CD14-positive monocyte (primary cell): ENCODE results near the gene SHISAL1. TPM values are rescaled to one million over a fixed set of nuclear protein-coding genes. Genes with fewer than 3 reads are reported as not detected.

ENCODE experiments used
- DNase-seq, 3 donors: peaks; one replicate each; pipeline ENCODE4 v3.0.0-alpha.2; 2011 to 2022
- H2AFZ ChIP-seq: 2 replicates; pipeline ENCODE4 v1.6.0; 2012; ENCODE audit warnings: mild to moderate bottlenecking, low read depth, low read length, inconsistent platforms; ENCODE audit not compliant: insufficient read depth, poor library complexity, severe bottlenecking
- H3K27ac ChIP-seq, 2 donors: 1 replicate in 1 of 2; 2 replicates in 1 of 2; pipeline ENCODE4 v1.5.1; 2012 to 2013; ENCODE audit warnings: low read length in 2 of 2, control low read depth in 1 of 2, inconsistent platforms in 1 of 2, low read depth in 1 of 2, mild to moderate bottlenecking in 1 of 2
- H3K27me3 ChIP-seq, 2 donors: one replicate each; pipeline versions ENCODE4 v1.6.0 to v1.6.1; 2011 to 2013; ENCODE audit warnings: low read length in 2 of 2; ENCODE audit not compliant: control insufficient read depth in 2 of 2, insufficient read depth in 2 of 2
- H3K36me3 ChIP-seq, 2 donors: replicated peaks in 1 of 2; 1 replicate in 1 of 2; 2 replicates in 1 of 2; pipeline versions ENCODE4 v1.5.1 to v1.6.1; 2012 to 2013; ENCODE audit warnings: low read length in 2 of 2, control low read depth in 1 of 2, inconsistent platforms in 1 of 2, mild to moderate bottlenecking in 1 of 2; ENCODE audit not compliant: insufficient read depth in 2 of 2, control insufficient read depth in 1 of 2
- H3K4me1 ChIP-seq, 2 donors: 1 replicate in 1 of 2; 2 replicates in 1 of 2; pipeline versions ENCODE4 v1.5.1 to v1.6.1; 2012 to 2013; ENCODE audit warnings: low read length in 2 of 2, control low read depth in 1 of 2, inconsistent platforms in 1 of 2, mild to moderate bottlenecking in 1 of 2, moderate library complexity in 1 of 2; ENCODE audit not compliant: insufficient read depth in 2 of 2, control insufficient read depth in 1 of 2
- H3K4me2 ChIP-seq: replicated peaks from 2 replicates; pipeline ENCODE3; 2012; ENCODE audit warnings: low read length, moderate library complexity, mild to moderate bottlenecking; ENCODE audit not compliant: poor library complexity, severe bottlenecking; ENCODE audit errors: extremely low read depth
- H3K4me3 ChIP-seq, 3 experiments: fragments of 200-600 bp in 1 of 3; sonication (generic) in 1 of 3; replicated peaks in 1 of 3; 1 replicate in 2 of 3; 2 replicates in 1 of 3; pipeline ENCODE4 v1.5.1; 2011 to 2013; ENCODE audit warnings: low read length in 3 of 3, mild to moderate bottlenecking in 3 of 3, control low read depth in 2 of 3, low read depth in 2 of 3, inconsistent platforms in 1 of 3, moderate library complexity in 1 of 3
- H3K79me2 ChIP-seq: 2 replicates; pipeline ENCODE4 v1.6.0; 2012; ENCODE audit warnings: mild to moderate bottlenecking, control low read depth, inconsistent platforms, low read length, moderate library complexity; ENCODE audit not compliant: insufficient read depth
- H3K9ac ChIP-seq: 2 replicates; pipeline ENCODE4 v1.6.0; 2017; ENCODE audit warnings: low read length, mild to moderate bottlenecking; ENCODE audit not compliant: insufficient read depth, poor library complexity, severe bottlenecking
- H3K9me3 ChIP-seq, 2 donors: replicated peaks in 1 of 2; 1 replicate in 1 of 2; 2 replicates in 1 of 2; pipeline versions ENCODE4 v1.5.1 to v1.6.1; 2012 to 2013; ENCODE audit warnings: low read length in 2 of 2, control low read depth in 1 of 2; ENCODE audit not compliant: control insufficient read depth in 1 of 2, insufficient read depth in 1 of 2
- H4K20me1 ChIP-seq: 2 replicates; pipeline ENCODE4 v1.6.0; 2012; ENCODE audit warnings: mild to moderate bottlenecking, low read length, control low read depth, moderate library complexity; ENCODE audit not compliant: insufficient read depth
- H3K27ac Mint-ChIP-seq, 7 donors: one replicate each; pipeline ENCODE4 v1.8.0; 2020; ENCODE audit warnings: mild to moderate bottlenecking in 7 of 7, mixed read lengths in 7 of 7, moderate library complexity in 6 of 7, inconsistent platforms in 2 of 7
- H3K27me3 Mint-ChIP-seq, 3 donors: one replicate each; pipeline ENCODE4 v1.8.0; 2021 to 2022; ENCODE audit warnings: low read depth in 3 of 3, mild to moderate bottlenecking in 3 of 3, mixed read lengths in 3 of 3, moderate library complexity in 3 of 3, inconsistent platforms in 1 of 3
- H3K36me3 Mint-ChIP-seq, 2 donors: one replicate each; pipeline ENCODE4 v1.8.0; 2020; ENCODE audit warnings: mixed read lengths in 2 of 2, inconsistent platforms in 1 of 2, mild to moderate bottlenecking in 1 of 2
- H3K4me1 Mint-ChIP-seq: one replicate; pipeline ENCODE4 v1.8.0; 2020; ENCODE audit warnings: mild to moderate bottlenecking, mixed read lengths
- H3K4me3 Mint-ChIP-seq, 2 donors: one replicate each; pipeline ENCODE4 v1.8.0; 2020; ENCODE audit warnings: mild to moderate bottlenecking in 2 of 2, mixed read lengths in 2 of 2, moderate library complexity in 1 of 2
- H3K9me3 Mint-ChIP-seq, 7 donors: one replicate each; pipeline ENCODE4 v1.8.0; 2020 to 2022; ENCODE audit warnings: mixed read lengths in 7 of 7, mild to moderate bottlenecking in 6 of 7, moderate library complexity in 6 of 7, inconsistent platforms in 2 of 7
- WGBS: methylation state at CpG from one replicate; pipeline ENCODE4 v1.1.5; 2013; ENCODE audit warnings: missing lambda C conversion rate; ENCODE audit not compliant: insufficient coverage; 5-methylcytosine and 5-hydroxymethylcytosine counted together
- intact Hi-C, 2 donors: fragments of 100-400 bp; cut with micrococcal nuclease; formaldehyde crosslinking; loops; one replicate each; pipeline versions ENCODE4 v1.15.0 to v1.15.1; 2023
- polyA plus RNA-seq, 3 donors: library from polyadenylated mRNA; depleted of rRNA in 1 of 3; unstranded in 2 of 3; stranded (reverse) in 1 of 3; fragments of 300-500 nt in 2 of 3; fragments of >200 nt in 1 of 3; fragmentation: Illumina TruSeq in 2 of 3; gene quantifications; 1 replicate in 2 of 3; 2 replicates in 1 of 3; pipeline ENCODE4 v1.2.3, GENCODE V29; 2012 to 2021
- TF ChIP-seq, protein P1 (sequence below): fragments of 200-600 bp; IDR thresholded peaks from one replicate; pipeline ENCODE4 v1.8.0; 2022; ENCODE audit warnings: antibody characterized with exemption, mild to moderate bottlenecking

Gene SHISAL1
- polyA plus RNA-seq, 3 donors: not detected

- no peak for DNase-seq
- no peaks in the 10 kb centered on the region for H4K20me1 ChIP-seq
- H3K27ac ChIP-seq: no peak overlapping the region
- H3K27me3 Mint-ChIP-seq: peaks cover 3 to 16% (median 7%) of the 10 kb centered on the region in 3 donors
- no peak overlapping the region for H3K4me3 ChIP-seq
- no peak overlapping the region for H3K9ac ChIP-seq
- no peaks in the 10 kb centered on the region for H3K9me3 Mint-ChIP-seq
- H3K27me3 ChIP-seq: no peaks in the 10 kb centered on the region
- TF ChIP-seq, protein P1, sequence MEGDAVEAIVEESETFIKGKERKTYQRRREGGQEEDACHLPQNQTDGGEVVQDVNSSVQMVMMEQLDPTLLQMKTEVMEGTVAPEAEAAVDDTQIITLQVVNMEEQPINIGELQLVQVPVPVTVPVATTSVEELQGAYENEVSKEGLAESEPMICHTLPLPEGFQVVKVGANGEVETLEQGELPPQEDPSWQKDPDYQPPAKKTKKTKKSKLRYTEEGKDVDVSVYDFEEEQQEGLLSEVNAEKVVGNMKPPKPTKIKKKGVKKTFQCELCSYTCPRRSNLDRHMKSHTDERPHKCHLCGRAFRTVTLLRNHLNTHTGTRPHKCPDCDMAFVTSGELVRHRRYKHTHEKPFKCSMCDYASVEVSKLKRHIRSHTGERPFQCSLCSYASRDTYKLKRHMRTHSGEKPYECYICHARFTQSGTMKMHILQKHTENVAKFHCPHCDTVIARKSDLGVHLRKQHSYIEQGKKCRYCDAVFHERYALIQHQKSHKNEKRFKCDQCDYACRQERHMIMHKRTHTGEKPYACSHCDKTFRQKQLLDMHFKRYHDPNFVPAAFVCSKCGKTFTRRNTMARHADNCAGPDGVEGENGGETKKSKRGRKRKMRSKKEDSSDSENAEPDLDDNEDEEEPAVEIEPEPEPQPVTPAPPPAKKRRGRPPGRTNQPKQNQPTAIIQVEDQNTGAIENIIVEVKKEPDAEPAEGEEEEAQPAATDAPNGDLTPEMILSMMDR: no peak
- H3K27ac Mint-ChIP-seq: peak overlapping the region in 1 of 7 donors; percentile 8
- no peaks in the 10 kb centered on the region for H3K4me1 ChIP-seq
- intact Hi-C loops: no loop called here
- H2AFZ ChIP-seq: no peak overlapping the region
- H3K36me3 ChIP-seq: no peaks in the 10 kb centered on the region
- WGBS: 73% methylated on average over 4 of the region's 13 CpGs
- H3K4me1 Mint-ChIP-seq: no peaks in the 10 kb centered on the region
- no peaks in the 10 kb centered on the region for H3K79me2 ChIP-seq
- H3K9me3 ChIP-seq: no peaks in the 10 kb centered on the region
- no peaks in the 10 kb centered on the region for H3K36me3 Mint-ChIP-seq
- no peak overlapping the region for H3K4me3 Mint-ChIP-seq
- H3K4me2 ChIP-seq: no peak overlapping the region
These were observed 55.9 kb downstream of the SHISAL1 start for GRCh38 chr22:44256556-44257485.

- H3K27me3 Mint-ChIP-seq: peaks cover 7 to 16% (median 8%) of the 10 kb centered on the region in 3 donors
- no peak for DNase-seq
- WGBS: 95% methylated on average over 6 of the region's 6 CpGs
These were observed 56.7 kb downstream of the SHISAL1 start for GRCh38 chr22:44256085-44256484.

More at GRCh38 chr22:44256085-44256484, 56.7 kb downstream of the SHISAL1 start:
- Mint-ChIP-seq H3K27ac (no peak overlapping the region), H3K4me3 (no peak overlapping the region), H3K9me3 (peaks cover 0 to 3% (median 0%) of the 10 kb centered on the region in 7 donors), H3K36me3 (no peaks in the 10 kb centered on the region), H3K4me1 (no peaks in the 10 kb centered on the region)
- H3K9ac ChIP-seq: no peak overlapping the region
- H3K4me3 ChIP-seq: no peak overlapping the region
- TF ChIP-seq, protein P1: no peak
- no peaks in the 10 kb centered on the region for H3K36me3 ChIP-seq
- H3K27me3 ChIP-seq: no peaks in the 10 kb centered on the region
- H3K27ac ChIP-seq: no peak overlapping the region
- H3K79me2 ChIP-seq: no peaks in the 10 kb centered on the region
- H2AFZ ChIP-seq: no peak overlapping the region
- H3K4me2 ChIP-seq: no peak overlapping the region
- H3K9me3 ChIP-seq: peaks cover 0 to under 1% of the 10 kb centered on the region in 2 donors
- no peaks in the 10 kb centered on the region for H3K4me1 ChIP-seq
- H4K20me1 ChIP-seq: no peaks in the 10 kb centered on the region
- intact Hi-C loops: no loop called here
